DND-41 (cell line): ENCODE results near the gene TIMM17B.

Experiments
- CTCF ChIP-seq: IDR thresholded peaks from 2 replicates; pipeline ENCODE4 v1.5.1; 2012; ENCODE audit warnings: borderline replicate concordance, low read length, moderate library complexity, mild to moderate bottlenecking; ENCODE audit not compliant: poor library complexity, severe bottlenecking; ENCODE audit errors: extremely low read depth
- EZH2 ChIP-seq: IDR thresholded peaks from 3 replicates; pipeline ENCODE4 v1.6.1; 2012; ENCODE audit warnings: borderline replicate concordance, low read depth, mild to moderate bottlenecking, moderate library complexity, low read length, inconsistent platforms; ENCODE audit not compliant: severe bottlenecking

- no peak for TF ChIP-seq CTCF
- no peak for TF ChIP-seq EZH2
Observed at GRCh38 chrX:48852857-48853256, 44.7 kb downstream of the TIMM17B start.
